ENCODE measurements around the gene ZNF20. TPM values are rescaled to one million over a fixed set of nuclear protein-coding genes. Genes with fewer than 3 reads are reported as not detected.
A peak's percentile ranks its signal among the peaks of the same experiment; 100 is the strongest.

Gene ZNF20
- polyA plus RNA-seq (2013, experiment 1 of 2) = 3.5 TPM
- polyA plus RNA-seq (2013, experiment 2 of 2) = 3.2 TPM

DNA sequence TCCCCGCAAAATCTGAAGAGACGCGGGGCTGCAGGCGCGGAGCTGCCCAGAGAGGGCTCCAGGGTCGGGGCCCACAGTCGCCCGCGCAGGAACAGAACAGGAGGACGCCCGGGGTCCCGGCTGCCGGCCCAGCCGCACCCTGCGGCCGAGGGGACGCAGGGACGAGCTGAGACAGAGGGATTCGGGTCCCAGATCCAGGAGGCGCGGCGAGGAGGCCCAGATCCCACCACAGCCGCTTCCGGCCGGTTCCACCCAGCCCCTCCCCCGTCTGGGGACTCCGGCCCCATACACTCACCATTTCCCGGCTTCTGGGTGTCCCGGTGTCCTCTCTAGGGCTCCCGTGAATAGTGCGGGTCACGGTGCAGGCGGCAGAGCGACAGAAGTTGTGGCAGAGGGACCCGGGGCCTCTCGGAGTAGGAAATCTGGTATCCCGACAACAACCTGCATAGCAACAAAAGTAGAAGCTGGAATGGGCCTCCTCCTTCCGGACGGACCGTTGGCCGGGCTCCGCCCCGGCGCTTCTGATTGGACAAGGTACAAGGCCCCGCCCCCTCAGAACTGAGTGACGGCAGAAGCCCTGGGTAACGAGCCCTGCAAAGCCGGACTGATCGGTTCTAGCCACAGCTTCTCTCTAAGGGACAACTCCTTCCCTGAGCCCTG is at the start of gene ZNF20:
ZNF20 (minus strand) TSS at position 466 of the 660 bp plus-strand sequence; CDS start at position 298, 168 bp downstream.
- WGBS (ENCODE audit: extremely low coverage, insufficient coverage, low lambda C conversion rate) = no CpG with 5 or more reads among the region's 49 CpGs
- no peak within 1 kb of the TSS for H2BK15ac ChIP-seq (replicated peaks; ENCODE audit: low read depth)
- peak within 1 kb of the TSS; percentile 78 for H3K4ac ChIP-seq (ENCODE audit: low read depth, low read length)
- H3K4me3 ChIP-seq (ENCODE audit: low read length) = peak within 1 kb of the TSS; percentile 91
- H3K79me2 ChIP-seq (ENCODE audit: control insufficient read depth, insufficient read depth, low read length) = no peaks in the 10 kb centered on the region
- H2BK120ac ChIP-seq (ENCODE audit: low read depth, low read length) = no peak within 1 kb of the TSS
- peaks cover 6% of the 10 kb centered on the region for H3K4me1 ChIP-seq (ENCODE audit: control insufficient read depth, low read depth, low read length)
- H2BK5ac ChIP-seq (ENCODE audit: low read length) = no peak within 1 kb of the TSS
- H3K27me3 ChIP-seq (ENCODE audit: insufficient read depth, low read length, poor library complexity) = no peaks in the 10 kb centered on the region
- H4K5ac ChIP-seq (ENCODE audit: low read length) = no peak within 1 kb of the TSS
- H3K36me3 ChIP-seq (ENCODE audit: control insufficient read depth, insufficient read depth, low read length) = peaks cover 1% of the 10 kb centered on the region
- H3K56ac ChIP-seq (ENCODE audit: low read length) = peak within 1 kb of the TSS; percentile 93
- no peak within 1 kb of the TSS for H2AK5ac ChIP-seq (ENCODE audit: low read length)
- H3K79me1 ChIP-seq (ENCODE audit: low read length) = peaks cover 6% of the 10 kb centered on the region
- peak within 1 kb of the TSS; percentile 52 for H3K4me2 ChIP-seq (ENCODE audit: low read length)
- peak within 1 kb of the TSS; percentile 95 for H3K27ac ChIP-seq (ENCODE audit: low read depth, low read length)
- no peak within 1 kb of the TSS for H3K23ac ChIP-seq (ENCODE audit: low read length)
- DNase-seq = peak; percentile 98
- peak within 1 kb of the TSS; percentile 77 for H3K18ac ChIP-seq (ENCODE audit: low read length)
- no peak within 1 kb of the TSS for H4K8ac ChIP-seq (ENCODE audit: low read depth, low read length)
- peak within 1 kb of the TSS; percentile 86 for H3K9ac ChIP-seq (ENCODE audit: low read length)

DNA sequence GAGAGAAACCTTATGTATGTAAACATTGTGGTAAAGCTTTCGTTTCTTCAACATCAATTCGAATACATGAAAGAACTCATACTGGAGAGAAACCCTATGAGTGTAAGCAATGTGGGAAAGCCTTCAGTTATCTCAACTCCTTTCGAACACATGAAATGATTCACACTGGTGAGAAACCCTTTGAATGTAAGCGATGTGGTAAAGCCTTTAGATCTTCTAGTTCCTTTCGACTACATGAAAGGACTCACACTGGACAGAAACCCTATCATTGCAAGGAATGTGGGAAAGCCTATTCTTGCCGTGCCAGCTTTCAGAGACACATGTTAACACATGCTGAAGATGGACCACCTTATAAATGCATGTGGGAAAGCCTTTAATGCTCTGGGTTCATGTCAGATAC is 47.5 kb upstream of the ZNF20 start:
- Histone ChIP-seq H3K36me3 (ENCODE audit: control insufficient read depth, insufficient read depth, low read length) (peaks cover 11% of the 10 kb centered on the region), H3K27me3 (ENCODE audit: insufficient read depth, low read length, poor library complexity) (no peaks in the 10 kb centered on the region), H2BK120ac (ENCODE audit: low read depth, low read length) (no peak overlapping the region), H3K4me2 (ENCODE audit: low read length) (no peak overlapping the region), H3K18ac (ENCODE audit: low read length) (no peak overlapping the region), H2BK15ac (replicated peaks; ENCODE audit: low read depth) (no peak overlapping the region), H3K27ac (ENCODE audit: low read depth, low read length) (no peak overlapping the region), H4K5ac (ENCODE audit: low read length) (no peak overlapping the region), H2AK5ac (ENCODE audit: low read length) (no peak overlapping the region), H3K4me1 (ENCODE audit: control insufficient read depth, low read depth, low read length) (no peaks in the 10 kb centered on the region), H3K23ac (ENCODE audit: low read length) (no peak overlapping the region), H3K4ac (ENCODE audit: low read depth, low read length) (no peak overlapping the region), H3K79me2 (ENCODE audit: control insufficient read depth, insufficient read depth, low read length) (no peaks in the 10 kb centered on the region), H2BK5ac (ENCODE audit: low read length) (no peak overlapping the region), H3K9ac (ENCODE audit: low read length) (no peak overlapping the region), H4K8ac (ENCODE audit: low read depth, low read length) (no peak overlapping the region), H3K4me3 (ENCODE audit: low read length) (peak overlapping the region; percentile 9), H3K56ac (ENCODE audit: low read length) (no peak overlapping the region), H3K79me1 (ENCODE audit: low read length) (peaks cover 2% of the 10 kb centered on the region)
- no CpG with 5 or more reads among the region's 6 CpGs for WGBS (ENCODE audit: extremely low coverage, insufficient coverage, low lambda C conversion rate)
- peak; percentile 20 for DNase-seq

DNA sequence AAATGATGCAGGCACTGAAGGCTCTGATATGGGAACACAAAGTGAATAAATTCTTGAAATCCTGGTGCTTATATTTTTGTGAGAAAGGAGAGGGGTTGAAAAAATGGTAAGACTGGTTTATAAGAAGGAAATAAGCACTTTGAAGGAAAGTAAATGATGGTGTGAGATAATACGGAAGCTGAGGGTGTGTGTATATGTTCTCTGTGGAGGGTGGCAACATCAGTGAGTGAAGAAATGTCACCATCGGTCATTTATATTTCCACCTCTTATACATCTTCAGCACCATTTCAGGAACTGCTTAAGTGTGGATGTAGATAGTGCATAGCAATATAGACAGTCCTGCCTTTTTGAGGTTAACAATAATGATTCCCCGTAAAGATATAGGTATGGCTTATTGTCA is 40.2 kb upstream of the ZNF20 start:
- H2AK5ac ChIP-seq (ENCODE audit: low read length) = no peak overlapping the region
- H2BK120ac ChIP-seq (ENCODE audit: low read depth, low read length) = no peak overlapping the region
- H3K4me3 ChIP-seq (ENCODE audit: low read length) = no peak overlapping the region
- no peaks in the 10 kb centered on the region for H3K4me1 ChIP-seq (ENCODE audit: control insufficient read depth, low read depth, low read length)
- no peak for DNase-seq
- WGBS (ENCODE audit: extremely low coverage, insufficient coverage, low lambda C conversion rate) = no CpG with 5 or more reads among the region's 3 CpGs
- no peaks in the 10 kb centered on the region for H3K27me3 ChIP-seq (ENCODE audit: insufficient read depth, low read length, poor library complexity)
- no peaks in the 10 kb centered on the region for H3K36me3 ChIP-seq (ENCODE audit: control insufficient read depth, insufficient read depth, low read length)
- no peak overlapping the region for H3K18ac ChIP-seq (ENCODE audit: low read length)
- no peak overlapping the region for H4K8ac ChIP-seq (ENCODE audit: low read depth, low read length)
- no peaks in the 10 kb centered on the region for H3K79me2 ChIP-seq (ENCODE audit: control insufficient read depth, insufficient read depth, low read length)
- no peak overlapping the region for H3K23ac ChIP-seq (ENCODE audit: low read length)
- no peak overlapping the region for H3K56ac ChIP-seq (ENCODE audit: low read length)
- no peak overlapping the region for H2BK15ac ChIP-seq (replicated peaks; ENCODE audit: low read depth)
- H3K27ac ChIP-seq (ENCODE audit: low read depth, low read length) = no peak overlapping the region
- no peak overlapping the region for H4K5ac ChIP-seq (ENCODE audit: low read length)
- no peak overlapping the region for H2BK5ac ChIP-seq (ENCODE audit: low read length)
- H3K4ac ChIP-seq (ENCODE audit: low read depth, low read length) = no peak overlapping the region
- peaks cover 8% of the 10 kb centered on the region for H3K79me1 ChIP-seq (ENCODE audit: low read length)
- H3K9ac ChIP-seq (ENCODE audit: low read length) = no peak overlapping the region
- no peak overlapping the region for H3K4me2 ChIP-seq (ENCODE audit: low read length)

DNA sequence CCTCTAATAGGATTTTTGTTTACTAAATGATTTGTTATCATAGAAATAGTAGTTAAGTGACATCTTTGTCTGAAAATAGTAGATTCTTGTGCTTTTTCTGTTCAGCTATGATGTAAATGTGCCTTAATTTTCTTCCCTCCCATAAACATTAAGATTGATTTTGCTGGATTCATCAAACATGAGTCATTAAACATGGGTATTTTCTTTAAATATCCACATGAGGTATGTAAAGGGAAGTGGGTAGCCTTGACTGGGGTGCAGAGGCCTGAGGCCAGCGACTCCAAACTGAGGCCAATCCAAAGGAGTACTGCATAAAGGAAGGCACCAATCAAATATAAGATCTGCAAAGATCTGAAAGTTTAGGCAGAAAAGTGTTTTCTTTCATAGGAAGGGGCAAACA is 26.5 kb upstream of the ZNF20 start:
- Histone ChIP-seq H3K79me2 (ENCODE audit: control insufficient read depth, insufficient read depth, low read length) (peaks cover 12% of the 10 kb centered on the region), H3K23ac (ENCODE audit: low read length) (no peak overlapping the region), H3K27ac (ENCODE audit: low read depth, low read length) (no peak overlapping the region), H2BK5ac (ENCODE audit: low read length) (no peak overlapping the region), H3K18ac (ENCODE audit: low read length) (no peak overlapping the region), H2BK120ac (ENCODE audit: low read depth, low read length) (no peak overlapping the region), H3K4ac (ENCODE audit: low read depth, low read length) (no peak overlapping the region), H3K4me3 (ENCODE audit: low read length) (no peak overlapping the region), H4K8ac (ENCODE audit: low read depth, low read length) (no peak overlapping the region), H3K4me1 (ENCODE audit: control insufficient read depth, low read depth, low read length) (no peaks in the 10 kb centered on the region), H3K79me1 (ENCODE audit: low read length) (peaks cover 13% of the 10 kb centered on the region), H4K5ac (ENCODE audit: low read length) (no peak overlapping the region), H3K27me3 (ENCODE audit: insufficient read depth, low read length, poor library complexity) (no peaks in the 10 kb centered on the region), H3K56ac (ENCODE audit: low read length) (no peak overlapping the region), H3K9ac (ENCODE audit: low read length) (no peak overlapping the region), H3K4me2 (ENCODE audit: low read length) (no peak overlapping the region), H2AK5ac (ENCODE audit: low read length) (no peak overlapping the region), H3K36me3 (ENCODE audit: control insufficient read depth, insufficient read depth, low read length) (no peaks in the 10 kb centered on the region), H2BK15ac (replicated peaks; ENCODE audit: low read depth) (no peak overlapping the region)
- no peak for DNase-seq
- WGBS (ENCODE audit: extremely low coverage, insufficient coverage, low lambda C conversion rate) = no CpG with 5 or more reads among the region's 1 CpG

DNA sequence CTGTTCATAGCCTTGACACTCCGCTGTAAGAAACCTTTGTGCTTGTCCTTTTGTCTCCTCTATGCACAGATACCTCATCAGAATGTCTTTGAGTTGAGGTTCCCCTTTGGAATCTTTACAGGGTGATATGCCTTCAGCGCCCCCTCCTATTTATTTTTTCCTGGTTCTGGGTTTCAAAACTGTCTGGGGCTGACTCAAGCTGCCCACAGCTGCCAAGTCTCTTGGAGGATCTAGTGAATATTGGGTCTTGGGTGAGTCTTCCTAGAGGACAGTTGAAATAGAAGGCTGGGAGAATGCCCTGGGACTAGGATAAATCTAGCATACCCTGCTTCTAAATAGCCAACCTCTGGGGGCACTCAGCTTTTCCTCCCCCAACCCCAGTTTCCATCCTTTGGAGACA is 23.7 kb upstream of the ZNF20 start:
- Histone ChIP-seq H2BK120ac (ENCODE audit: low read depth, low read length) (no peak overlapping the region), H3K18ac (ENCODE audit: low read length) (no peak overlapping the region), H3K79me1 (ENCODE audit: low read length) (peaks cover 9% of the 10 kb centered on the region), H2AK5ac (ENCODE audit: low read length) (no peak overlapping the region), H3K23ac (ENCODE audit: low read length) (no peak overlapping the region), H2BK5ac (ENCODE audit: low read length) (no peak overlapping the region), H2BK15ac (replicated peaks; ENCODE audit: low read depth) (no peak overlapping the region), H3K4me3 (ENCODE audit: low read length) (peak overlapping the region; percentile 90), H3K4me1 (ENCODE audit: control insufficient read depth, low read depth, low read length) (no peaks in the 10 kb centered on the region), H3K27me3 (ENCODE audit: insufficient read depth, low read length, poor library complexity) (no peaks in the 10 kb centered on the region), H3K9ac (ENCODE audit: low read length) (peak overlapping the region; percentile 83), H3K27ac (ENCODE audit: low read depth, low read length) (no peak overlapping the region), H4K5ac (ENCODE audit: low read length) (no peak overlapping the region), H4K8ac (ENCODE audit: low read depth, low read length) (no peak overlapping the region), H3K79me2 (ENCODE audit: control insufficient read depth, insufficient read depth, low read length) (peaks cover 12% of the 10 kb centered on the region), H3K36me3 (ENCODE audit: control insufficient read depth, insufficient read depth, low read length) (no peaks in the 10 kb centered on the region), H3K4ac (ENCODE audit: low read depth, low read length) (no peak overlapping the region), H3K56ac (ENCODE audit: low read length) (peak overlapping the region; percentile 92), H3K4me2 (ENCODE audit: low read length) (peak overlapping the region; percentile 73)
- no peak for DNase-seq
- no CpG with 5 or more reads among the region's 2 CpGs for WGBS (ENCODE audit: extremely low coverage, insufficient coverage, low lambda C conversion rate)

Data from mesendoderm (in vitro differentiated cells).